NOMO-1 treated with dmso at 0.1 percent for 144 hours (cell line): ENCODE measurements around the gene ADGRG1.
A peak's percentile ranks its signal among the peaks of the same experiment; 100 is the strongest.

ENCODE experiments used
- DNase-seq: peaks from one replicate; lab custom pipeline; 2025; ENCODE audit not compliant: unreplicated experiment; lab: John Stamatoyannopoulos, UW

Gene ADGRG1

GRCh38 chr16:57682809-57683635 is 54.6 kb downstream of the ADGRG1 start:
- no peak for DNase-seq

- DNase-seq, result no peak
These were observed 55.5 kb downstream of the ADGRG1 start for GRCh38 chr16:57683636-57684545.

GRCh38 chr16:57684626-57685358 is 56.4 kb downstream of the ADGRG1 start:
- DNase-seq, result no peak

- no peak for DNase-seq
These were observed 57.2 kb downstream of the ADGRG1 start for GRCh38 chr16:57685633-57686032.

GRCh38 chr16:57686577-57686976 is 58.1 kb downstream of the ADGRG1 start:
- DNase-seq, result no peak

- DNase-seq, result no peak
These were observed 59.0 kb downstream of the ADGRG1 start for GRCh38 chr16:57687363-57687929.

GRCh38 chr16:57688487-57688986 is 60.1 kb downstream of the ADGRG1 start:
- DNase-seq, result no peak

- DNase-seq, result no peak
These were observed 60.7 kb downstream of the ADGRG1 start for GRCh38 chr16:57688987-57689761.

- DNase-seq, result peak; percentile 82
These were observed 61.5 kb downstream of the ADGRG1 start for GRCh38 chr16:57689762-57690558.

- DNase-seq, result no peak
These were observed 62.5 kb downstream of the ADGRG1 start for GRCh38 chr16:57690782-57691471.

GRCh38 chr16:57692636-57693035 is 64.2 kb downstream of the ADGRG1 start:
- DNase-seq, result no peak

GRCh38 chr16:57693550-57693949 is 65.1 kb downstream of the ADGRG1 start:
- DNase-seq, result no peak

GRCh38 chr16:57694231-57694724 is 65.8 kb downstream of the ADGRG1 start:
- DNase-seq, result no peak

GRCh38 chr16:57694725-57695679 is 66.6 kb downstream of the ADGRG1 start, which contains the start of gene DRC7:
DRC7 (plus strand) TSS chr16:57694806; CDS start chr16:57697950, 3,144 bp downstream.
- DNase-seq, result peak; percentile 79

- no peak for DNase-seq
These were observed 67.2 kb downstream of the ADGRG1 start for GRCh38 chr16:57695680-57696069.

- no peak for DNase-seq
These were observed 67.8 kb downstream of the ADGRG1 start for GRCh38 chr16:57696240-57696639.

- no peak for DNase-seq
These were observed 69.6 kb downstream of the ADGRG1 start for GRCh38 chr16:57697896-57698537.
